Measurements from ENCODE around the gene MZB1. TPM values are rescaled to one million over a fixed set of nuclear protein-coding genes. Genes with fewer than 3 reads are reported as not detected.
"Not testable (repeated sequence)": the region's sequence is repeated elsewhere in the genome, so short reads cannot be mapped to it uniquely, and the experiment has no call there.

The MZB1 gene
- total and polyA plus RNA-seq, 2 donors, result 380 to 400 TPM

GRCh38 chr5:139391570-139392323, 2.0 kb upstream of the MZB1 start:
- Histone ChIP-seq H3K4me3 (ENCODE audit: low read length in 2 of 2) (peak overlapping the region; percentile 55 to 79), H3K36me3 (ENCODE audit: control insufficient read depth in 2 of 2, insufficient read depth in 2 of 2, low read length in 1 of 2) (peaks cover 0 to 20% of the 10 kb centered on the region in 2 donors), H3K27me3 (ENCODE audit: control insufficient read depth in 2 of 2, insufficient read depth in 1 of 2, low read length in 1 of 2) (peaks cover 0 to 38% of the 10 kb centered on the region in 2 donors), H3K9me3 (ENCODE audit: control insufficient read depth in 2 of 2, insufficient read depth in 1 of 2, low read length in 1 of 2) (peaks cover 0 to 5% of the 10 kb centered on the region in 2 donors), H3K27ac (ENCODE audit: low read depth in 1 of 2, low read length in 1 of 2) (peak overlapping the region; percentile 78 to 100), H3K4me1 (ENCODE audit: control insufficient read depth in 2 of 2, insufficient read depth in 2 of 2, low read length in 2 of 2) (peaks cover 35 to 89% of the 10 kb centered on the region in 2 donors)
- peak in 3 of 9 donors; percentile 45 to 76 (median 49) for DNase-seq (ENCODE audit: low read depth in 6 of 9, low spot score in 9 of 9)
- 9% methylated on average over 33 of the region's 33 CpGs for WGBS

- H3K4me3 ChIP-seq (ENCODE audit: low read length in 2 of 2), result peak overlapping the region; percentile 79 to 100
- peaks cover 38 to 89% of the 10 kb centered on the region in 2 donors for H3K4me1 ChIP-seq (ENCODE audit: control insufficient read depth in 2 of 2, insufficient read depth in 2 of 2, low read length in 2 of 2)
Measured at GRCh38 chr5:139390639-139391569, 1.2 kb upstream of the MZB1 start.

DNA sequence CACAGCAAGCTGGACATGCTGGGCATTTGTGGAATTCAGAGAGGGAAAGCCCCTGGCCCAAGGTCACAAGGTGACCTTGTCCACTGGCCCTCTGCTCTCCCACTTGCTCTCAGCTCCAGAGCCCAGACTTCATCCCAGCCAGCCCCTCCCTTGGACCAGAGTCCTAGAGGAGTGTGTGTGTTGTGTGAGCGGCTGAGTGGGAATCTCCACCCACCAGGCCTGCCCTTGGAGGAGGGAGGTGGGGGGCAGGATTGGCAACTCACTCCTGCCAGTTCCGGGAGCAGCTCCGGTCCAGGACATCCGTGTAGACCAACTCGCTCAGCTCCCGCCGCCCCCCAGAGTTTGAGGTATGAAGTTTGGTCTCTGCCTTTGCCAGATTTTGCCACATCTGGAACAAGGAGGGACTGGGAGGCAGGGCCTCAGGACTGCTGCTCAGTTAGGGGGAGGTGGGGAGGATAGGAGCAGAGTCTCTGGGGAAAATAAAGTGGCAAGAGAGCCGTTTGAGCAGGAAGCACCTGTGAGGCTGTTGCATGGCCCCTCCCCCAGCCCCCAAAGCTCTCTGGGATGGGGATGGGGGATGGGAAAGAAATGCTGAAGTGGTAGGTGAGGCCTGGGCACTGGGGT, 1.4 kb downstream of the MZB1 start:
- DNase-seq (ENCODE audit: low read depth in 6 of 9, low spot score in 9 of 9), result peak in 7 of 9 donors; percentile 73 to 96 (median 89)
- Histone ChIP-seq H3K27ac (ENCODE audit: low read depth in 1 of 2, low read length in 1 of 2) (peak overlapping the region; percentile 92 to 100), H3K36me3 (ENCODE audit: control insufficient read depth in 2 of 2, insufficient read depth in 2 of 2, low read length in 1 of 2) (peaks cover 4 to 23% of the 10 kb centered on the region in 2 donors), H3K4me3 (ENCODE audit: low read length in 2 of 2) (peak overlapping the region; percentile 72 to 100), H3K27me3 (ENCODE audit: control insufficient read depth in 2 of 2, insufficient read depth in 1 of 2, low read length in 1 of 2) (peaks cover 0 to 13% of the 10 kb centered on the region in 2 donors), H3K9me3 (ENCODE audit: control insufficient read depth in 2 of 2, insufficient read depth in 1 of 2, low read length in 1 of 2) (peaks cover 0 to 2% of the 10 kb centered on the region in 2 donors), H3K4me1 (ENCODE audit: control insufficient read depth in 2 of 2, insufficient read depth in 2 of 2, low read length in 2 of 2) (peaks cover 45 to 95% of the 10 kb centered on the region in 2 donors)
- WGBS, result 4% methylated on average over 8 of the region's 8 CpGs

More at GRCh38 chr5:139390639-139391569, 1.2 kb upstream of the MZB1 start:
- 71% methylated on average over 10 of the region's 10 CpGs for WGBS
- Histone ChIP-seq H3K9me3 (ENCODE audit: control insufficient read depth in 2 of 2, insufficient read depth in 1 of 2, low read length in 1 of 2) (peaks cover 0 to 5% of the 10 kb centered on the region in 2 donors), H3K36me3 (ENCODE audit: control insufficient read depth in 2 of 2, insufficient read depth in 2 of 2, low read length in 1 of 2) (peaks cover 4 to 25% of the 10 kb centered on the region in 2 donors), H3K27me3 (ENCODE audit: control insufficient read depth in 2 of 2, insufficient read depth in 1 of 2, low read length in 1 of 2) (peaks cover 0 to 38% of the 10 kb centered on the region in 2 donors), H3K27ac (ENCODE audit: low read depth in 1 of 2, low read length in 1 of 2) (peak overlapping the region; percentile 85 to 100)
- DNase-seq (ENCODE audit: low read depth in 6 of 9, low spot score in 9 of 9), result peak in 1 of 9 donors; percentile 28

- peaks cover 4 to 23% of the 10 kb centered on the region in 2 donors for H3K36me3 ChIP-seq (ENCODE audit: control insufficient read depth in 2 of 2, insufficient read depth in 2 of 2, low read length in 1 of 2)
- DNase-seq (ENCODE audit: low read depth in 6 of 9, low spot score in 9 of 9), result peak in 3 of 9 donors; percentile 32 to 74 (median 47)
- 8% methylated on average over 10 of the region's 10 CpGs for WGBS
- H3K9me3 ChIP-seq (ENCODE audit: control insufficient read depth in 2 of 2, insufficient read depth in 1 of 2, low read length in 1 of 2), result no peaks in the 10 kb centered on the region
- peak overlapping the region; percentile 92 to 100 for H3K27ac ChIP-seq (ENCODE audit: low read depth in 1 of 2, low read length in 1 of 2)
- peaks cover 45 to 94% of the 10 kb centered on the region in 2 donors for H3K4me1 ChIP-seq (ENCODE audit: control insufficient read depth in 2 of 2, insufficient read depth in 2 of 2, low read length in 2 of 2)
- H3K4me3 ChIP-seq (ENCODE audit: low read length in 2 of 2), result peak overlapping the region; percentile 72 to 100
- peaks cover 0 to 7% of the 10 kb centered on the region in 2 donors for H3K27me3 ChIP-seq (ENCODE audit: control insufficient read depth in 2 of 2, insufficient read depth in 1 of 2, low read length in 1 of 2)
Measured at GRCh38 chr5:139387611-139388197, 2.0 kb downstream of the MZB1 start.

GRCh38 chr5:139386956-139387355, 2.8 kb downstream of the MZB1 start:
- Histone ChIP-seq H3K36me3 (ENCODE audit: control insufficient read depth in 2 of 2, insufficient read depth in 2 of 2, low read length in 1 of 2) (peaks cover 4 to 23% of the 10 kb centered on the region in 2 donors), H3K4me1 (ENCODE audit: control insufficient read depth in 2 of 2, insufficient read depth in 2 of 2, low read length in 2 of 2) (peaks cover 44 to 96% of the 10 kb centered on the region in 2 donors), H3K4me3 (ENCODE audit: low read length in 2 of 2) (peak overlapping the region; percentile 72 to 100), H3K27ac (ENCODE audit: low read depth in 1 of 2, low read length in 1 of 2) (peak overlapping the region; percentile 62 to 100)
- not testable (repeated sequence) for H3K9me3 ChIP-seq (ENCODE audit: control insufficient read depth in 2 of 2, insufficient read depth in 1 of 2, low read length in 1 of 2); H3K27me3 ChIP-seq (ENCODE audit: control insufficient read depth in 2 of 2, insufficient read depth in 1 of 2, low read length in 1 of 2)
- peak in 1 of 9 donors; percentile 29 for DNase-seq (ENCODE audit: low read depth in 6 of 9, low spot score in 9 of 9)
- 81% methylated on average over 10 of the region's 10 CpGs for WGBS

DNA sequence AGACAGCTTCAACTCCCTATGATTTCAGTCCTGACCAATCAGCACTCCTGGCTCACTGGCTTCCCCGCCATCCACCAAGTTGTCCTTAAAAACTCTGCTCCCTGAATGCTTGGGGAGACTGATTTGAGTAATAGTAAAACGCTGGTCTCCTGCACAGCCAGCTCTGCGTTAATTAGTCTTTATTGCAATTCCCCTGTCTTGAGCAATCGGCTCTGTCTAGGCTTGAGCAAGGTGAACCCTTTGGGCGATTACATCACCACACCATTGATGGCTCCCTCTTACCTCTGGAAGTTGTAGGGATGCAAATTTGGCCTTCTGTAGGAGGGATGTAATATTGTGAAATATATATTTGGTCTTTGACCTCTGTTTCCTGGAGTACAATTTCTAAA, 3.7 kb downstream of the MZB1 start:
- DNase-seq (ENCODE audit: low read depth in 6 of 9, low spot score in 9 of 9), result no peak
- Histone ChIP-seq H3K27ac (ENCODE audit: low read depth in 1 of 2, low read length in 1 of 2) (peak overlapping the region; percentile 46 to 86), H3K36me3 (ENCODE audit: control insufficient read depth in 2 of 2, insufficient read depth in 2 of 2, low read length in 1 of 2) (peaks cover 4 to 23% of the 10 kb centered on the region in 2 donors), H3K9me3 (ENCODE audit: control insufficient read depth in 2 of 2, insufficient read depth in 1 of 2, low read length in 1 of 2) (no peaks in the 10 kb centered on the region), H3K4me1 (ENCODE audit: control insufficient read depth in 2 of 2, insufficient read depth in 2 of 2, low read length in 2 of 2) (peaks cover 36 to 87% of the 10 kb centered on the region in 2 donors), H3K4me3 (ENCODE audit: low read length in 2 of 2) (peak overlapping the region; percentile 72 to 100), H3K27me3 (ENCODE audit: control insufficient read depth in 2 of 2, insufficient read depth in 1 of 2, low read length in 1 of 2) (no peaks in the 10 kb centered on the region)
- 84% methylated on average over 5 of the region's 5 CpGs for WGBS

DNA sequence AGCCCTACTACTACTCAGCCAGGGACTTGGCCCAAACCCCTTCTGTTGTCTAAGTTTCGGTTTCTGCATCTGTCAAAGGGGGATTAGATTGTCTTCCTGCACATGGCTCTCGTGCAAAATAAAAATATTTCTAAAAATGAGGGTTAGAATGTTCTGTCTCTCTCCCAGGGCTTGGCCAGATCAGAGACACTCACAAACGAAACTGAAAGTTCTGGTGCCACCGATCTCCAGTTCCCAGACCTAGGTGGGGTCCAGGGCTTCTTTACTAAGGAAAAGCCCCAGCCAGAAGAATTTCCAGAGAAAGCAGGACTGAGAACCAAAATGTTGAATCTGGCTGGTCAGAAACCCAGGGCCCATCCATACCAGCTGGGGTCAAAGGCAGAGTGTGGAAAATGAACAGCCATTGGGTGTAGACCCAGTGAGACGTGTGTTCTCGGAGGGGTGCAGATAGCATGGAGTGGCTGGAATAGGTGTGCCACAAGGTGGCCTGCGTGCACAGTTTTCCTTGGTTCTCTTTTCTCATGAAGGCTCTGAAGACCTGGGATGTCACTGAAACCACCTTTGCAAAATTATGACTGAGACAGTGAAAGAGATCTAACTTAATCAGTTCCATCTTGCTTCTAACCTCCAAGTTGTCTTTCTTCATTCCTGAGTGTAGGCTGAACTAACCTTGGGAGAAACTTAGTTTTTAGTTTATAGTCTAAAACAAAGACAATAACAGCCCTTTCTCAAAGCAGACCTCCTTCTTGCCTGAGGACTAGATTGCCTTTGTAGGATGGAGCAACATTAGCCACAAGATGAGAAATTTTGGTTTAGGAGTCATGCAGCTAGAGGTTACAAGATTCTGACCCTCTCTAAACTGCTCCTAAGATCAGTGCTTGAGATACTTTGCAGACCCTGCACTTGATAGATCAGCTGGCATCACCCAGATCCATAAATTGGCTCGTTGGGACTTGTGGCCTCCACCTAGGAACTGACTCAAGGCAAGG, 4.4 kb downstream of the MZB1 start:
- H3K27me3 ChIP-seq (ENCODE audit: control insufficient read depth in 2 of 2, insufficient read depth in 1 of 2, low read length in 1 of 2), result no peaks in the 10 kb centered on the region
- H3K36me3 ChIP-seq (ENCODE audit: control insufficient read depth in 2 of 2, insufficient read depth in 2 of 2, low read length in 1 of 2), result peaks cover 4 to 23% of the 10 kb centered on the region in 2 donors
- WGBS, result 14% methylated on average over 8 of the region's 8 CpGs
- peak overlapping the region; percentile 57 to 100 for H3K4me3 ChIP-seq (ENCODE audit: low read length in 2 of 2)
- peak in 2 of 9 donors; percentile 39 to 66 for DNase-seq (ENCODE audit: low read depth in 6 of 9, low spot score in 9 of 9)
- peaks cover 29 to 80% of the 10 kb centered on the region in 2 donors for H3K4me1 ChIP-seq (ENCODE audit: control insufficient read depth in 2 of 2, insufficient read depth in 2 of 2, low read length in 2 of 2)
- H3K9me3 ChIP-seq (ENCODE audit: control insufficient read depth in 2 of 2, insufficient read depth in 1 of 2, low read length in 1 of 2), result no peaks in the 10 kb centered on the region
- H3K27ac ChIP-seq (ENCODE audit: low read depth in 1 of 2, low read length in 1 of 2), result peak overlapping the region; percentile 78 to 86

All from thymus (tissue), 11 donors.